ENCODE measurements around the gene SYNDIG1L. TPM values are rescaled to one million over a fixed set of nuclear protein-coding genes. Genes with fewer than 3 reads are reported as not detected.

The SYNDIG1L gene
- total RNA-seq, 1 donor from 2014 or later, result not detected

DNA sequence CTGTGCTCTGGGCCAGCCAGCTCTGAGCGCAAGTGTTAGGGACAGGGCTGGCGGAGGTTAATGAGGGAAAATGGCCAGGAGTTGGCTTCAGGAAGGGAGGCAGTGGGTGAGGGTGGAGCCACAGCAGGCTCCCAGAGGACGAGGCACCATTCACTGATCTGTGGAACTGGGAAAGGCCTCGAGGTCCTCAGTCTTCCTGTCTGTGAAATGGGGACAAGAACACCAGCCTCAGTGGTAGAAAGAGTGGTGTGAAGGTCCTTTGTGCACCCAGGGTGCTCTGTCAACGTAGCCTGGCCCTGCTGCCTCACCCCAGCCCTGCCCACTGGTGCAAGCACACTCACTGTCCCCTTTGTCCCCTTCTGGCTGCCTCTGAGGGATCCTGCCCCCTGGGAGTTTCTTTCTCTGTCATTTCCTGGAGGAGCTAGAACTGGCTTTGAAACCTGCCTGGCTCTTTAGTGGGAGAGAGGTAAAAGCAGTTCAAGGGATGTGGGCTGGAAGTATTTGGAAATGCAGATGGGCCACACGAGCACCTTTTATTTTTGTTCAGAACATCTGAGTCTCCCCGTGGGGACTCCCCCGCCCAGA lies 25.0 kb downstream of the SYNDIG1L start:
- H3K36me3 ChIP-seq (ENCODE audit: control insufficient read depth, insufficient read depth, low read length), result no peaks in the 10 kb centered on the region
- no peak overlapping the region for H3K4me3 ChIP-seq (ENCODE audit: low read depth, low read length)
- TF ChIP-seq, protein P1, sequence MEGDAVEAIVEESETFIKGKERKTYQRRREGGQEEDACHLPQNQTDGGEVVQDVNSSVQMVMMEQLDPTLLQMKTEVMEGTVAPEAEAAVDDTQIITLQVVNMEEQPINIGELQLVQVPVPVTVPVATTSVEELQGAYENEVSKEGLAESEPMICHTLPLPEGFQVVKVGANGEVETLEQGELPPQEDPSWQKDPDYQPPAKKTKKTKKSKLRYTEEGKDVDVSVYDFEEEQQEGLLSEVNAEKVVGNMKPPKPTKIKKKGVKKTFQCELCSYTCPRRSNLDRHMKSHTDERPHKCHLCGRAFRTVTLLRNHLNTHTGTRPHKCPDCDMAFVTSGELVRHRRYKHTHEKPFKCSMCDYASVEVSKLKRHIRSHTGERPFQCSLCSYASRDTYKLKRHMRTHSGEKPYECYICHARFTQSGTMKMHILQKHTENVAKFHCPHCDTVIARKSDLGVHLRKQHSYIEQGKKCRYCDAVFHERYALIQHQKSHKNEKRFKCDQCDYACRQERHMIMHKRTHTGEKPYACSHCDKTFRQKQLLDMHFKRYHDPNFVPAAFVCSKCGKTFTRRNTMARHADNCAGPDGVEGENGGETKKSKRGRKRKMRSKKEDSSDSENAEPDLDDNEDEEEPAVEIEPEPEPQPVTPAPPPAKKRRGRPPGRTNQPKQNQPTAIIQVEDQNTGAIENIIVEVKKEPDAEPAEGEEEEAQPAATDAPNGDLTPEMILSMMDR (IDR thresholded peaks at IDR 0.05; ENCODE audit: insufficient read depth, low read length, poor library complexity, severe bottlenecking), result no peak
- peaks cover 20% of the 10 kb centered on the region for H3K27me3 ChIP-seq (ENCODE audit: control insufficient read depth, insufficient read depth, low read length)
- DNase-seq (ENCODE audit: low read depth), result no peak

DNA sequence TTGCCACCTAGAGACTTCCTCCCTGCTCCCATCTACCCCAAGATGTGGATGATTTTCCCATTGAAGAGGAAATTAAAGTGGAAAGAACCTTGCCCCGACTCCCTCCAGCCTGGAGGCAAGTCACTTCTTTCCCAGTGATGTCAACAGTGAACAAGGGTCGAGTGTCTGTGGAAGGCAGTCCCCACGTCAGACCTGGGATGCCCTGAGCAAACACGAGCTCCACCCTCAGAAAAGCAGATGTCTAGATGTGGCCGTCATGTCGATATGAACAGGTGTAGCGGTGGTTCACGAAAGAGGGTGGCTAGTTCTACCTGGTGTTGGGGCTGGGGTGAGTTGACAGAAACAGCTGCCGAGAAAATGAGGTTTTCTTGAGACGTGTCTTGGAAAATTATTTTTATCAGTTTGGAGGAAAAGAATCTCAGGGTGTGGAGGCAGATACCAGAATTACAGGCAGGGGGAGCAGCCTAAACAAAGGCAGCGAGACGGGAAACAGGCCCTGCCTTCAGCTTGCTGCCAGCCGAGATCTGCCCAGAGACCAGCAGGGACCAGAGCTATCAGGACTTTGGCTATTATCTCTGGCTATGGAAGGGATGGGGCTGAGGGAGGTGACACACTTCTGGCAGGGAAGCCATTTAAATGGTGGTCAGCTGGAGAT lies 25.9 kb downstream of the SYNDIG1L start:
- H3K27me3 ChIP-seq (ENCODE audit: control insufficient read depth, insufficient read depth, low read length), result peaks cover 26% of the 10 kb centered on the region
- no peaks in the 10 kb centered on the region for H3K36me3 ChIP-seq (ENCODE audit: control insufficient read depth, insufficient read depth, low read length)
- no peak overlapping the region for H3K4me3 ChIP-seq (ENCODE audit: low read depth, low read length)
- TF ChIP-seq, protein P1 (IDR thresholded peaks at IDR 0.05; ENCODE audit: insufficient read depth, low read length, poor library complexity, severe bottlenecking), result no peak
- no peak for DNase-seq (ENCODE audit: low read depth)

DNA sequence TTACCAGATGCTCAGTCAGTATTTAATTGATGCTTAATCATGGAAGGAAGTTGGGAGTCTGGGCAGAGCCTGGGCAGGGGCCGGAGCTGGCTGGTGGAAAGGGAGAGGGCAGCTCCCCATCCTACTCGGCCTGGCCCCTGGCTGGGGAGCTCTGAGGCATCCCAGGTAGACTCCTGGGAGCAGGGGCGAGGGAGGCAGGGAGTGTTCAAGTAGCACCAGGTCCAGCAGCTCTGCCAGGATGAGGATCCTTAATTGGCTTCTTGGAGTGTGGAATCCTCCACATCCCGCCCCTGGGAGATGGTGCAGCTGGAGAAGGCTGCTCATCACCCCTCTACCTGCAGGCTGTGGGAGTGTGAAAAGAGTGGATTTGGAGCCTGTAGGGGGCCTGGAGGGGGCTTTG lies 30.9 kb downstream of the SYNDIG1L start:
- peaks cover 26% of the 10 kb centered on the region for H3K27me3 ChIP-seq (ENCODE audit: control insufficient read depth, insufficient read depth, low read length)

DNA sequence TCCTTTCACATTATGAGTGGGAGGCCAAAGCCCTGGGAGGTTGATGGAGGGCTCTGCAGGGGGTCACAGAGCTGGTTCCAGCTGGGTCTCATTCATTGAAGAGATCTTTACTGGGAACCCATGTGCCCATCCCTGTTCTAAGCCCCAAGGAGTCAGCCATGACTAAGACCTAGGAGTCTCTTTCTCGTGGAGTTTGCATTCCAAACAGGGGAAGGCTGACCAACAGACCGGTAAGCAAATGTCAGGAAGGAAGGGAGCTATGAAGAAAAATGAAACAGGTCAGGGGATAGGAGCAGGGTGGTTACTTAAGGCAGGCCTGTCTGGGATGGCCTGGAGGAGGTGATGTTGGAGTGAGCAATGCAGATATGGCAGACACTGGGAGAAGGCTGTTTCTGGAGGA lies 31.5 kb downstream of the SYNDIG1L start:
- Histone ChIP-seq H3K36me3 (ENCODE audit: control insufficient read depth, insufficient read depth, low read length) (no peaks in the 10 kb centered on the region), H3K4me3 (ENCODE audit: low read depth, low read length) (no peak overlapping the region), H3K27me3 (ENCODE audit: control insufficient read depth, insufficient read depth, low read length) (peaks cover 23% of the 10 kb centered on the region)
- DNase-seq (ENCODE audit: low read depth), result no peak
- TF ChIP-seq, protein P1 (IDR thresholded peaks at IDR 0.05; ENCODE audit: insufficient read depth, low read length, poor library complexity, severe bottlenecking), result no peak

More for the DNA sequence above, 30.9 kb downstream of the SYNDIG1L start:
- Histone ChIP-seq H3K36me3 (ENCODE audit: control insufficient read depth, insufficient read depth, low read length) (no peaks in the 10 kb centered on the region), H3K4me3 (ENCODE audit: low read depth, low read length) (no peak overlapping the region)
- DNase-seq (ENCODE audit: low read depth), result no peak
- TF ChIP-seq, protein P1 (IDR thresholded peaks at IDR 0.05; ENCODE audit: insufficient read depth, low read length, poor library complexity, severe bottlenecking), result no peak

DNA sequence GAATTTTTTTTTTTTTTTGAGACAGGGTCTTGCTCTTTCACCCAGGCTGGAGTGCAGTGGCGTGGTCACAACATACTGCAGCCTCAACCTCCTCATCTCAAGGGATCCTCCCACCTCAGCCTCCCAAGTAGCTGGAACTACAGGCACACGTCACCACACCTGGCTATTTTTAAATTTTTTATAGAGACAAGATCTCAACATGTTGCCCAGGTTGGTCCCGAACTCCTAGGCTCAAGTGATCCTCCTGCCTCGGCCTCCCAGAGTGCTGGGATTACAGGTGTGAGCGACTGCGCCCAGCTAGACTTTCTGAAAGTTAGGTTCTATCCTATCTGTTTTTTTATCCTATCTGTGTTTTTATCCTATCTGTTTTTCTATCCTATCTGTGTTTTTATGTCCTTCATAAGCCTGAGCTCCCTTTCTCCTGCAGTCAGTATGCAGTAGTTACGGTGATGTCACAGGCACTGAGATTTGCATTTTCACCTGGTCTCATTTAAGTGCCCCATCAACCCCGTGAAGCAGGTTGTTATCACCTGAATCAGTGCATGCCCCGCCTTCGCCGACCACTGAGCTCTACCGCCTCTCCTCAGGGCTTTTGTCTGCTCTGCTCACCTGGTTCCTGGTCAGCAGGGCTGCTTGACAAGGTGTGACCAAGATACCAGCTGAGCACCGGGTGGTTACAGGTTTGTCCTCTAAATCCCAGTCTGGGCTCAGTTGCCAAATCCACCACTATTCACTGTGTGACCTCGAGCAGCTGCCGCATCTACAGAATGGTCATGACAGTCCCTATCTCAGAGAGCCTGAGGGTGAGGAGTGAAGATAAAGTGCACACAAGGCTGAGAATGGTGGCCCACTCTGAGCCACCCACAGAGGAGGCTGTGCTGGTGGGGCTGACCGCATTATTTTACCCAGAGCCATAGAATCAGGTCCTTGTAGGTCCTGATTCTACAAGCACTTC lies 33.1 kb downstream of the SYNDIG1L start:
- Histone ChIP-seq H3K4me3 (ENCODE audit: low read depth, low read length) (no peak overlapping the region), H3K36me3 (ENCODE audit: control insufficient read depth, insufficient read depth, low read length) (no peaks in the 10 kb centered on the region), H3K27me3 (ENCODE audit: control insufficient read depth, insufficient read depth, low read length) (peaks cover 20% of the 10 kb centered on the region)
- TF ChIP-seq, protein P1 (IDR thresholded peaks at IDR 0.05; ENCODE audit: insufficient read depth, low read length, poor library complexity, severe bottlenecking), result no peak
- no peak for DNase-seq (ENCODE audit: low read depth)

Measured in kidney epithelial cell (primary cell).